SKM-1 treated with dmso at 0.1 percent for 144 hours (cell line): Measurements from ENCODE around the gene ZMYND10.

ENCODE experiments used
- DNase-seq: peaks from one replicate; lab custom pipeline; 2025; ENCODE audit not compliant: unreplicated experiment; lab: John Stamatoyannopoulos, UW

The ZMYND10 gene

DNA sequence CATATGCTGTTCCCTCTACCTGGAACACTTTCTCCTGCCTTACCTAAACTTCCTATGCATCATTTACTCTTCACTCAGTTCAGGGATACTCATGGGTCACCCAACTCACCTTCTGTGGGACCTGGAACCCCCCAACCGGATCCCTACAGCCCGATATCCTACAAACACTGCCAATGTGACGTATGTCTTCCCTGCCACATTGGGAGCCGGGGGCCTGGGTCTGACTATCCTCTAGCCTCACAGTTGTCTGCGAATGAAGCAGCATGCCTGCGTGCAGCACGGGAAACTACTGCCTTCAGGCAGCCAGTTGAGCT, 4.6 kb upstream of the ZMYND10 start:
- DNase-seq = no peak

DNA sequence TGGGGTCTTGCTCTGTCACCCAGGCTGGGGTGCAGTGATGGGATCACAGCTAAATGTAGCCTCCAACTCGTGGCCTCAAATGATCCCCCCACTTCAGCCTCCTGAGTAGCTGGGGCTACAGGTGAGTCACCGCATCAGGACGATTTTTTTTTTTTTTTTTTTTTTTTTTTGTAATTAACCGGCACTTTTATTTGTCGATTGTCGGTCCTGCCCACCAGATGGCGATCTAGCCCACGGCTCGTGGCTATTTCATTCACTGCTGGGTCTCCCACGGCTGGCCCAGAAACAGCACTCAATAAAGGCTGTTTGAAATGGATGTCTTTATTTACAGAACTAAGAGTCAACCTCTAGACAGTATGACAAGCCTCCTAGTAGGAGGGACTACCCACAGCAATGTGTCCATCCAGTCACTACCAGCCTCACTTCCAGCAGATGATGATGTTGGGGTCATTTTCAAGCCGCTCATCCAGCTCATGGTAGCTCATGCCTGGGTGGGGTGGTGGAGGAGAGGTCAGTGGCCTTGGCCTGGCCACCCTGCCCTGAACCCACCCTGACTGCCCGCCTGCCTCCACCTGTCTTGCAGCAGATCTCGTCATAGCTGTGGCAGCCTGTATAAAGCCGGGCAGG, 1.8 kb upstream of the ZMYND10 start:
- peak; percentile 15 for DNase-seq

DNA sequence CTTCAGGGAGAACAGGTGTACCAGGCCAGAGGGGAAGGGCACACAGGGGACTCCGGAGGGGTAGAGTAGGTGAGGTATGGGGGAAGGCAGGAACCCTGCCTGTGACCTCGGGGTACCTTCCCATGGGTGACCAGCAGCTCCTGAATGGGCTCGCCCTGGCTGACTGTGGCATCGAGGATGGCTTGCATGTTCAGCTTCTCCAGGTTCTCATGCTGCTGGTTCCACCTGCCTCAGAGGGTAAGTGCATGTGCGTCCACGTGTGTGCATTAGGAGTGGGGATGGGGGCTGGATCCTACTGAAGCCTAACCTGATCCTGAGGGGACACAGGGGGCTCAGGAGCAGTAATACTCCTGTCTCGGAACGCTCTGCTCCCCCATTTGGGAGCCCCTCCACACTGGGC, 524 bp downstream of the ZMYND10 start:
- DNase-seq = no peak

DNA sequence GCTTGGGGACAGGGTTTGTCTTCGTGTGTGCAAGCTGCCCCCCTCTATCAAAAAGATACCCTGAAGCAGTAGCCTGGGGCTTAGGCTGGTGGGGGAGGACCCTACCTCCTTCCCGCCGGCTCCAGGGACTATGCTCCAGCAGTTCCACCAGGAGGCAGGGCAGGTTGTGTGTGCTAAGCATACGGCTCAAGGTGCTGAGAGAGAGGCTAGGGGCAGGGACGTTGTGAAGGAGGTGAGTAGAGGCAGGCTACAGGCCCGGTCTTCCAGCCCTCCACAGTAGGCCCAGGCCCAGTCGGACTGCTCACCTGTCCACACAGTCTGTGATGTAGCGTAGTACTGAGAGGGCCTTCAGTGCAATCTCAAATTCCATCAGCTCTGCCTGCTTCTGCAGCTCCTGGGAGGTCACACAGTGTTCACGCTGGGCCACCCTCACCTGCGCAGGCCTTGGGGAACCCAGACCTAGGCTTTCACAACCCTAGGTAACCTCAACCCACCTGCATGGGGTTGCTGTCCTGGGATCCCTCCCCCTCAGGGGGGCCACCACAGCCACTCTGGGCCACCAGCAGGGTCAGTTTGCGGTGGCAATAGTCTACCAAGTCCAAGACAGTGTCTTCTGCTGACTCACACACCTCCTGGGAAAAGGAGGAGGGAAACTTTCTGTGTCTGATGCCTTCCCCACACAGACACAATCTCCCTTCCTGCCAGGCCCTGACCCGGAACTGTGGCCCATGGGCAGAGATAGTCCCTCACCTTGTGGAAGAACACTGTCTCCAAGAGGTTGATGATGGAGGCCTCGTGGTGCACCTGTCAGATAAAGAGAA, 2.5 kb downstream of the ZMYND10 start:
- DNase-seq = no peak

DNA sequence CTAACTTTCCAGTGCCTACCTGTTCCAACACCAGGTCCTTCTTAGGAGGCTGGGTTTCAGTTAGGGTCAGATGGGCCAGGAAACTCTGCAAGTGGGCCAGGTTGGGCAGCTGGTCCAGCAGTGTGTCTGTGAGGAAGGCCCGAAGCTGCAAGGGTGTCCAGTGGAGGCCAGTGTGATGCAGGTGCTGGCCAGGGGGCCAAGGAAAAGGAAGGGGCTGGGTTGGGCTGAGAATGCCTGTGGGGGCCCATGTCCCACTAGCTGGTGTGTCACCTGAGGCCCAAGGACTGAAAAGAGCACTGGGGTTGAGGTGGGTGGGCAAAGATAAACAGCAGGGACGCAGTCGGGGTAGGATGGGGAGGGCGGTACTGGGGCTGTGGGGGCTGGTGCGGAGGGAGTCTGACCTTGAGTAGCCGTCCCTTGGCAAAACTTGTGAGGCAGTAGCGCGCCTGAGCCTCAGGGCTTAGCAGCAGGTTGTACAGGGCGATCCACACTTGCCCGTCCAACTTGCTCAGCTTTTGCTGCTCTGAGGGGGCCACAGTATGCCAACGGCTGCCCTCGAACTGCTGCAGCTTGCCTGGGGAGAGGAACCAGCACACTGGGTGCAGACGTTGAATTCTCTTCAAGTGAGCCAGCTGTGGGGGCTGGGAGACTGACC, 3.4 kb downstream of the ZMYND10 start:
- no peak for DNase-seq

DNA sequence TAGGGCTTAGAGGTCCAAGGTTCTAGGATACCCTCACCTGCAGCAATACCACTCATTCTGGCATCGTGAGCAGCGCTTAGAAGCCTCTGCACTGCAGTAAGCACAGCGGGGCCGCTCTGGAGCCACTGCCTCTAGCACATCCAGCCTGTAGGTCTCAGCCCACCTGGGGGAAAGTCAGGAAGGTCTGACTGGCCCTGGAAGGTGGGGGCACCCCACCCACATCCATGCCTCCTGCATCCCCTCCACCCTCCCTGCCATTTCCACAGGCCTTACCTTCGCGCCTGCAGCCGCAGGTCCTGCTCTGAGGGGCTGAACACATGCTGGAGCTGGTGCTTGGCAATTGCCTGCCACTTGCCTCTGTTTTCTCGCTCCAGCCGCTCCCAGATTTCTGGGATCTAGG, 4.0 kb downstream of the ZMYND10 start:
- DNase-seq = no peak

DNA sequence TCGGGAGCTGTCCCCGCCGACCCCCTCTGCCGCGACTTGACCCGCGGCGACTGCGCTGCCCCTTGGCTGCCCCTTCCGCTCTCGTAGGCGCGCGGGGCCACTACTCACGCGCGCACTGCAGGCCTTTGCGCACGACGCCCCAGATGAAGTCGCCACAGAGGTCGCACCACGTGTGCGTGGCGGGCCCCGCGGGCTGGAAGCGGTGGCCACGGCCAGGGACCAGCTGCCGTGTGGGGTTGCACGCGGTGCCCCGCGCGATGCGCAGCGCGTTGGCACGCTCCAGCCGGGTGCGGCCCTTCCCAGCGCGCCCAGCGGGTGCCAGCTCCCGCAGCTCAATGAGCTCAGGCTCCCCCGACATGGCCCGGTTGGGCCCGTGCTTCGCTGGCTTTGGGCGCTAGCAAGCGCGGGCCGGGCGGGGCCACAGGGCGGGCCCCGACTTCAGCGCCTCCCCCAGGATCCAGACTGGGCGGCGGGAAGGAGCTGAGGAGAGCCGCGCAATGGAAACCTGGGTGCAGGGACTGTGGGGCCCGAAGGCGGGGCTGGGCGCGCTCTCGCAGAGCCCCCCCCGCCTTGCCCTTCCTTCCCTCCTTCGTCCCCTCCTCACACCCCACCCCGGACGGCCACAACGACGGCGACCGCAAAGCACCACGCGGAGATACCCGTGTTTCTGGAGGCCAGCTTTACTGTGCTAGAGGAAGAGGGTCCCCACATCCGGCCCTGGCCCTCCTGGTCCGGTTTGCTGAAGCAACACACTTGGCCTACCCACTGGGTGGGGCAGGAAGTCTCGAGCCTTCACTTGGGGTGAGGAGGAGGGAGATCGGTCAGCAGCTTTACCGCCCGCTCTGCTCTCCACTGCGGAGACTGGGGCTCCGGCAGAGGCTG, 4.8 kb downstream of the ZMYND10 start, which contains the start of gene RASSF1:
Gene RASSF1 (minus strand): TSS at position 389 of the 882 bp plus-strand sequence. CDS start 31 bp downstream, at position 358.
- peak; percentile 95 for DNase-seq

DNA sequence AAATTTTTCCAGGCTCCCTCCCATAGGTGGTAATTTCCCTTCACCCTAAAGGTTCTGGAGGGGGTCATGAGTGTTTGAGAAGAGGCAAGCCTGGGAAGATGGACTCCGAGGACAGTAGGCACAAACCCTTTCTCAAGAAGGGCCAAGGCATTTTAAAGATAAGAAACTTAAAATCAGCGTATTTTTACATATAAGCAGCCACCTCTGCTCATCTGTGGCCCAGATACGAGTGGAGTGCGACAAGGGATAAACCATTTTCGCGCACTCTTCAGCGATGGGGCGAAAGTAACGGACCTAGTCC, 5.4 kb downstream of the ZMYND10 start:
- no peak for DNase-seq

DNA sequence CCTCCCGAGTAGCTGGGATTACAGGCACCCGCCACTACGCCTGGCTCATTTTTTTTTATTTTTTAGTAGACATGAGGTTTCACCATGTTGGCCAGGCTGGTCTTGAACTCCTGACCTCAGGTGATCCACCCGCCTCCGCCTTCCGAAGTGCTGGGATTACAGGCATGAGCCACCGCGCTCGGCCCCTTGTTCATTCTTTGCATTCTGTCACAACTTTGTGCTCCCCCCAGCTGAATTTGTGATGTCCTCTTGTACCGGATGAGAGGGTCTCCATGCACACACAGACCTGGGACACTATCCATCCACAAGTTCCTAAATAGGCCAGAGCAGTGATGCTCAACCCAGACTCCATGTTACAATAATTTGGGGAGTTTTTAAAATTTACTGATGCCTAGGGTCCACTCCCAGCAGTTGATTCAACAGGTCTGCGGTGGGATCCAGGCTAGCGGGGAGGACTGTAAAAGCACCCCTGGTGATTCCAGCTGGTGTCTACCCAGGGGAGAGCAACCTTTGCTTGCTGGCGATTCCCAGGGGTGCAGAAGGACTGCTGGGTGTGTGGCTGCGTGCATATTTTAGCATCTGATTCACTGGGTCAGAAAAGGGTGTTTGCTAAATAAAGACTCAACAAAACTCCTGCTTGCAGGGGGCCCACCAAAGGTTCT, 5.9 kb downstream of the ZMYND10 start:
- no peak for DNase-seq

DNA sequence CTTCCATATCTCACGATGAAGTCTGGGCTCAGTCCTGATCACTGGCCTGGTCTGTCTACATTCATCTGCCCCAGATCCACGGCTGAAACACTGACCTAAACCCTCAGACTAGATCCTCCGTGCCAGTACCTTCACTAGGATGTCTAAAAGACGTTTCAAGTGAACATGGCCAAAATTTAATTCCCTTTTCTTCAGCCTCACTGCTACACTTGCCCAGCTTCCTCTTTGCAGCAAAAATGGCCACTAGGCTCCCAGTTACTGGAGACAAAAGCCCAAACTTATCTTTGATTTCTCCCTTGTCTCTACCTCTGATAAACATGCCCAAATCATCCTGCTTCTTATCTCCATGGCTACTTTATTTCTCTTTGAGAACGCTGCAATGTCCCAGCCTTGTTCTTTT, 6.6 kb downstream of the ZMYND10 start:
- DNase-seq = peak; percentile 44

DNA sequence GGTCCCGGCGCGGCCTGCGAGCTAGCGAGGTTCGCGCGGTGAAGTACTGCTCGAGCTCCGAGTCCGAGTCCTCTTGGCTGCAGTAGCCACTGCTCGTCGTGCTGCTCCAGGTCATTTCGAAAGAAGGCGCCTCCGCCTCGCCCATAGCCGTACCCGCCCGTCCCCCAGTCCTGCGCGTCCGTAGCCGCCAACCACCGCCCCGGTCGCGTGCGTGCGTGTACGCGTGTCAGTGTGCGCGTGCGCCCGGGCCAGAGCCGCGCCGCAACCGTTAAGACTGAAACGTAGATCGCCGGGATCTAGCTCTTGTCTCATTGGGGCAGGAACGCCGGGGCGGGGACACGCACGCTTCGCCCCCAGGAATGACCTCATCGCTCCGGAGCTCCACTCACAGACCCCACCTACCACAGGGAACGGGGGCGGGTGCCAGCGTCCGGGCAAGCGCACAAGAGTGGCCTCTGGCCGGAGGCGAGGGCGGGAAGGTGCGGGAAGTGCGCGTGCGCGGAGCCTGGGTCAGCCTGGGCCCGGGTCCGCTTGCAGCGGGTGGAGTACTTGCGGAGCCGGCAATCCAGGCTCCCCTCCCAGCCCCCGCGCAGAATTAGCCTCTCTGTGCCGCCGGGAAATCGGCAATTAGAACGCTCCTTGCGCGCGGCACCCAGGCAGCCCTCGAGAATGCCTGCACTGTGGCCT, 8.2 kb downstream of the ZMYND10 start:
- DNase-seq = peak; percentile 98

DNA sequence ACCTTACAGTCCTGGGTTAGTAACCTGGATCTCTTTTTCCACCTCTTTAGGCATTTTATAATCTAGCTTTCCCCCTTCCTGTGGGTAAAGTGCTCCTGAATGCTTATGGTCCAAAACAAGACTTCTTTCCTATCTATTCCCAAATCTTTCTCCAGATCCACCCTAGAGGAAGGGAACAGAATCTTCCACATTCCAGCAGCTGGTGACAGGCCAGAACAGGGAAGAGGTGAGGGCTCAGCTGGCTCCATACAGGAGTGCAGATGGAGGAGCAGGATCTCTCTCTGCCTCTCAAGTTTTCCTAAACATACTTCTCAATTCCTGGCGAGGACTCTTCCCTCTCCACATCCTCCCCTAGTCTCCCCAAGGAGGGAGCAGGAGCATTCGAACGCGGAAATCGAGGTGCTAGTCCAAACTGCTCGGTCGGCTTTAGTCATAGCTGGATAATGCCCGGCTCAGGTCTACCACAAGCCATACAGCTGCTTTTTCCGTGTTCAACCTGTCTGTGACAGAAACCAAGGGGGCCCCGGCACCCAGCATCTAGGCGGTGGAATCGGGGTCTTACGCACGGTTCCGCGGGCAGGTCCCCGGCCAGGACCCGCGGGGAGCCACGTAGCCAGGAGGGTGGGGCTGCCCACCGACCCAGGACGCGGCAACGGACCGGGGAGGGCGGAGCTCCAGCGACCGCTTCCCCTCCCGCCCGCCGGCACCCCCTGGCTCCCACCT, 8.9 kb downstream of the ZMYND10 start:
- DNase-seq = no peak

DNA sequence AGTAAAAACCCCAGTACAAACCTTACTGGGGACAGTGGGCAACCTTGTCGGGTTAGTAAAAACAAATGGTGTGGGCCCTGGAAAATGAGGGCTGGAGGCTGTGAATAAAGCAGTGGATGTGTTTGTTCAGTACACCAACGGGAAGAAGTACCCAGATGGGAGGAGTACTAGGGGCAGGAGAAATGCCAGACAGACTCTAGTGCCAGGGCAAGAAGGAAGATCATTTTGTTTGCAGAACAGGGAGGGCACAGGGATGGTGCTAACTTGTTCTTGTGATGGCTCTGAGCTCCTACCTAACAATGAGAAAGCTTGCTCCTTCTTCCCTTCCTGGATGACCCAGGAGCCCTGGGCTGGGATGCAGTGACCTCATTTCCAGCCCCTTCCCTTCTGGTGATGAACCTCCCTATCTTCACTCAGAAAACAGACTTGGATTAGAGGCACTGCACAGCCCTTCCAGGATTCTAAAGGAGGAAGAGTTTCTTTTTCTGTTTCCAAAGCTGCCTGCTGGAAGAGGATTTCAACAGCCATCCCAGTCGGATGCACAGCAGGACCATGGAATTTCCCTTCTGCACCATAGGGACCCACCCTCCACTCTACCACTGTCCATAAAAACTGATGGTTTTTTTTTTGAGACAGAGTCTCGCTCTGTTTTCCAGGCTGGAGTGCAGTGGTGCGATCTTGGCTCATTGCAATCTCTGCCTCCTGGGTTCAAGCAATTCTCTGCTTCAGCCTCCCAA, 11.0 kb downstream of the ZMYND10 start:
- DNase-seq = no peak

DNA sequence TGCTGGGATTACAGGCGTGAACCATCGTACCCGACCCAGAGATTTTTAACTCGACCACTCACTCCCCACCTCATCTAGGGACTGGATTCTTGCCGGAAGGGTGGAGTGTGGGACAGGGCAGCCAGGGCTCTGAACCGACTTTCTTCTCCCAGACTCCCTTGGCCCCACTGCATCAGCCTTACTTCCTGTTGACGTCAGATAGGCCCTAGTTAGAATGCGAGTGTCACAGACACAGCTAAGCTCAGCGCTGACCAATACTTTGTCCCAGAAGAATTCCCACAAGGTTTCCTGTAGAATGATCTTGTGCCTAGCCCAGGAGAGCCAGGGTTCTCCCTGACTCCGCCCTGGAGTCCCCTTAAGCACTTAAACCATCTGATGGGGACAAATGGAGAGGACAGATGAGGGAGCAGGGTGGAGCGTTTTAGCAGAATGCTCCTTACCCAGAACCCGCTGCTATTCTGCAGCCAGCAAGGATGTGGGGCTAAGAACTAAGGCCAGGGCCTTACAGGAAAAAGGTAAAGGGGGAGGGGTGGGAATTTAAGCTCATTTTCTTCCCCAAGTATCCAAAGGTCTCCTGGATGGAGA, 11.7 kb downstream of the ZMYND10 start:
- DNase-seq = no peak

DNA sequence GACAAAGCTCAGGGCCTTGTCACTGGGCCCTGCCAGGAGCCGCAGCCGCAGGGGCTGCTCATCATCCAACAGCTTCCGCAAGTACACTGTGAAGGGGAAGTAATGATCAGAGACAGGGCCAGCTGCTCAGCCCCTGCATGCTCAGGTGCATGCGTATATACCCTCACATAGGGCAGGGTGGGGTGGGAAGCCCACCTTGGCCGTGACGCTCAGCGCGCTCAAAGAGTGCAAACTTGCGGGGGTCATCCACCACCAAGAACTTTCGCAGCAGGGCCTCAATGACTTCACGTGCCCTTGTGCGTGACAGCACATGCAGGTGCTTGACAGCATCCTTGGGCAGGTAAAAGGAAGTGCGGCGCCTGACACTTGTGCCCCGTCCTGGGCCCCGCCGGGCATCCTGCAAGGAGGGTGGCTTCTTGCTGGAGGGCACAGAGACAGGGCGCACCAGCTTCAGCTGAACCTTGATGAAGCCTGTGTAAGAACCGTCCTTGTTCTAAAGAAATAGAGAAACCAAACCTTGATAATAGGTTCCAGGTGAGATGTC, 14.1 kb downstream of the ZMYND10 start:
- no peak for DNase-seq

DNA sequence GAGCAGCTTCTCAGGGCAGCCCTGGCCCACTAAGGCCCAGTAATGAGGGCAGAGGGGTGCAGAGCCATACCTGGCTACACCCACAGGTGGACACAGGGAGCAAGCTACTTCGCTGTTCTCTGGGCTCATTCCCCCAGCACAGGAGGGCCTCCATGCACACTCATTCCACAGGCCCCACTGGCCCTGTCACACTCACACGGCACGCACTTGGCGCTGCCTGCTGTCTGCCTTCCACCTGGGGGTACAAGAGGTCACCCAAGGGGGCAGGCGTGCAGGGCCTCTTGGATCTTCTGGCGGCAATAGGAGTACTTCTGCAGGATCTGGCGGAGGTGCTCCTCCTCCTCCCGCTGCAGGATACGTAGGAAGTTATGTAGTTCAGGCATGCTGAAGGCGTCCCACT, 15.2 kb downstream of the ZMYND10 start:
- no peak for DNase-seq

DNA sequence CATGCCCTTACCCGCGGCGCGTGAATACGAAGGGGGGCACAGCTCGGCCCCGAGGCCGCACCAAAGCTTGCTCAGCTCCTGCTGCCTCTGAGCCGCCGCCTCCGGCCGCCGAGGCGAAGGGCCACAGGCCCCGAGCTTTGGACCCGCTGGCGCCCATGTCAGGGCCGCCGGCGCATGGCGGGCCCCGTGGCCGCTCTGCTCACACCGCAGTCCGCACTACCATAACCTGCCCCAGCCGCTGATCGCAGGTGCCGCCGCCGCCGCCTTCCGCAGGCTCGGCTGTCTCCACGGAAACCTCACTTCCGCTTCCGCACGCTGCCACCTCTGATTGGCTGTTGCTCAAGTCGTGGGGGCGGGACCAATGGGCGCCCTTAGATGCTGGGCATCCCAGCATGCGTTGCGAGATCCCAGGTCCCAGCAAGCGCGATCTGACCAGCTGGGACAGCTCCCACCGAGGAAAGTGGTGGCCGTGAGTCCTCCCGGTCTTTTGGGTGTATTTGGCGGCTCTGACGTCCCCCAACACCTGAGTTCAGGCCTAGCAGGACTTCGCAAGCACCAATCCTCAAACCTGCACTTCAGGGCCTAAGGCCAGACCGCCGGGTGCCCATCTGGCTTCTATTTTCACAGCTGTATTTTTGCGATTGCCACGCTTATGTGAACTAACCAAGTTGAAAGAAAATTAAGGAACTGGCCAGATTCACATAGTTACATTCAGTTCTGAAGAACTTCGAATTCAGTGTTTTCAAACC, 17.4 kb downstream of the ZMYND10 start, which contains the start of gene TUSC2:
Gene TUSC2 (minus strand): TSS at position 281 of the 749 bp plus-strand sequence. CDS start 124 bp downstream, at position 157.
- peak; percentile 96 for DNase-seq
